Measurements from ENCODE around the gene ACRBP.

ACRBP gene

DNA sequence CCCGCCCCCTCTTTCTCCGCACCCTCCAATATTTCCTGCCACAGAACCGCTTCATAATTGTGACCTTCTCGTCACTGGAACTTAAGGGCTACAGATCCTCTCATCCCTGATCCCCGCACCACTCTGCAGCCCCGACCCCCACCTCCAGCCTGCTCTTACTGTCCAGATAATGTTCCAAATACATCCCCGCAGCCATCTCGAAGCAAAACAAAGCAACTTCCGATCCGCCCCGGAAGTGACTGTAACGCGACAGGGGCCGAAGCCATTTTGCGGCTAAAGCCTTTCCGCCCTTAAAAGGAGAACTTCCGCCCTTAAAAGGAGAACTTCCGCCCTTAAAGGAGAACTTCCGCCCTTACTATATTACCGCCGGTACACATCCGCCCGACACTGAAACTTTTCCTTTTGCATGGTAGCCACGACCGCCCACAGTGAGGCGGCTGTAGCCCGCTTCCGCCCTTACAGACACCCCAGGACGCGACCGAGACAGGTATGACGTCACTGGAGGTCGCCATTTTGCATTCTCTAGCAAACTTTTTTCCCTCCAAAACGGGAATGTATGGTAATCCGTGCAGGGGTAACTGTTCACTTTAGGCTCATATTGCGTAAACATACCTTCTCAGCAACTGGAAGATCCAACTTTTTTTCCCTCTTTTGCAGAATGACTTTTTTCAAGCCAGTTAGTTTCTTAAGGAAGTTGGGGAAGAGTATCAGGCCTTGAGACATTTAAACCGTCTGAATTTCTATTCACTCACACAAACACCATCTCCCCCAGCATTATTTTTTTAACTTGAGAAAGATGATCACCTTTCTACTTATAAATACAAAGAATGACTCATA, 15.9 kb upstream of the ACRBP start, which contains the start of gene ING4:
Gene ING4, minus strand, starts transcription at position 214 of the 837 bp plus-strand sequence. Its CDS starts 18 bp downstream, at position 196.
- TF ChIP-seq CTCF (IDR thresholded peaks at IDR 0.05): no peak
- Histone ChIP-seq H3K4me3 (ENCODE audit: low read depth in 1 of 2, low read length in 1 of 2) (peak within 1 kb of the TSS; percentile 78 to 82), H3K4me1 (ENCODE audit: control insufficient read depth in 1 of 2, insufficient read depth in 1 of 2, low read depth in 1 of 2, low read length in 1 of 2) (peaks cover 55 to 57% of the 10 kb centered on the region in 2 experiments), H3K27ac (peak within 1 kb of the TSS; percentile 89), H3K27me3 (no peaks in the 10 kb centered on the region), H3K9me3 (no peaks in the 10 kb centered on the region), H3K36me3 (peaks cover 31% of the 10 kb centered on the region)

DNA sequence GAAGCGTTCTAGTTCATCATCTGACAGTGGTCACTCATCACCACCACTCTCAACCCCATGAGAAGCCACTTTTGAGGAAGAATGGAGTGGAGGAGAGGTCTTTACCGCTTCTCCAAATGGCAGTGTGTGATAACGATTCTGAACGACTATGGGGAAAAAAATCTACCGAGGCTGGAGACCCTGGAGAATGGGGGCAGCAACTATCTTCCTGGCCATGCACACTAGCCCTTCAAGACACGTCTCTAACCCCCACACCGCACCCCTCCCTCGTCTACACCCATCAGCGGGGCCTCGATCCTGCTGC, 15.3 kb upstream of the ACRBP start:
- Histone ChIP-seq H3K4me1 (ENCODE audit: control insufficient read depth in 1 of 2, insufficient read depth in 1 of 2, low read depth in 1 of 2, low read length in 1 of 2) (peaks cover 50 to 51% of the 10 kb centered on the region in 2 experiments), H3K27me3 (no peaks in the 10 kb centered on the region), H3K9me3 (no peaks in the 10 kb centered on the region), H3K27ac (peak overlapping the region; percentile 89), H3K36me3 (peaks cover 28% of the 10 kb centered on the region), H3K4me3 (ENCODE audit: low read depth in 1 of 2, low read length in 1 of 2) (peak overlapping the region; percentile 78 to 82)
- TF ChIP-seq CTCF (IDR thresholded peaks at IDR 0.05): no peak

DNA sequence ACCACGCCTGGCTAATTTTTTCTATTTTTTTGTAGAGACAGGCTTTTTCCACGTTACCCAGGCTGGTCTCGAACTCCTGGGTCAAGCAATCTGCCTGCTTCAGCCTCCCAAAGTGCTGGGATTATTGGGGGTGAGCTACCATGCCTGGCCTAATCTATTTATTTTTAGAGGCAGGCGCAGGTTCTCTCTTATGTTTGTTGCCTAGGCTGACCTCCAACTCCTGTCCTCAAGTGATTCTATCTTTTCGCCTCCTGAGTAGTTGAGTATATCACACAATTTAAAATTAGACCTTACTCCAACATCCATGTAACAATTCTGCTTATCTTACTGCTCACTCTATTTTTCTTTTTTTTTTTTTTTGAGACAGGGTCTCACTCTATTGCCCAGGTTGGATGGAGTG, 6.8 kb upstream of the ACRBP start:
- H3K27ac ChIP-seq: no peak overlapping the region
- H3K4me1 ChIP-seq (ENCODE audit: control insufficient read depth in 1 of 2, insufficient read depth in 1 of 2, low read depth in 1 of 2, low read length in 1 of 2): no peaks in the 10 kb centered on the region
- no peaks in the 10 kb centered on the region for H3K27me3 ChIP-seq
- H3K4me3 ChIP-seq (ENCODE audit: low read depth in 1 of 2, low read length in 1 of 2): no peak overlapping the region
- no peak for TF ChIP-seq CTCF (IDR thresholded peaks at IDR 0.05)
- H3K36me3 ChIP-seq: peaks cover 93% of the 10 kb centered on the region
- H3K9me3 ChIP-seq: no peaks in the 10 kb centered on the region

- no peak for TF ChIP-seq CTCF (IDR thresholded peaks at IDR 0.05)
- Histone ChIP-seq H3K27me3 (no peaks in the 10 kb centered on the region), H3K36me3 (peaks cover 93% of the 10 kb centered on the region), H3K9me3 (no peaks in the 10 kb centered on the region), H3K4me1 (ENCODE audit: control insufficient read depth in 1 of 2, insufficient read depth in 1 of 2, low read depth in 1 of 2, low read length in 1 of 2) (no peaks in the 10 kb centered on the region), H3K27ac (no peak overlapping the region), H3K4me3 (ENCODE audit: low read depth in 1 of 2, low read length in 1 of 2) (no peak overlapping the region)
Measured at GRCh38 chr12:6653342-6653741, 6.1 kb upstream of the ACRBP start.

- no peaks in the 10 kb centered on the region for H3K4me1 ChIP-seq (ENCODE audit: control insufficient read depth in 1 of 2, insufficient read depth in 1 of 2, low read depth in 1 of 2, low read length in 1 of 2)
- peaks cover 95% of the 10 kb centered on the region for H3K36me3 ChIP-seq
- no peak overlapping the region for H3K4me3 ChIP-seq (ENCODE audit: low read depth in 1 of 2, low read length in 1 of 2)
- TF ChIP-seq CTCF (IDR thresholded peaks at IDR 0.05): no peak
- no peaks in the 10 kb centered on the region for H3K27me3 ChIP-seq
- no peak overlapping the region for H3K27ac ChIP-seq
- no peaks in the 10 kb centered on the region for H3K9me3 ChIP-seq
Measured at GRCh38 chr12:6652391-6652790, 5.2 kb upstream of the ACRBP start.
